CD4-positive, CD25-positive, alpha-beta regulatory T cell (primary cell): ENCODE measurements around the gene ICE1. TPM values are rescaled to one million over a fixed set of nuclear protein-coding genes. Genes with fewer than 3 reads are reported as not detected.

Experiments
- ATAC-seq, 2 donors: fragments of 150-1000 bp; cut with Tn5 transposase; one replicate each; pipeline ENCODE4 v1.10.0; 2021; ENCODE audit warnings: low read depth in 2 of 2, moderate number of reproducible peaks in 2 of 2, moderate library complexity in 1 of 2
- DNase-seq, 3 donors: peaks; one replicate each; pipeline versions ENCODE4 v3.0.0 to v3.0.0-alpha.2; 2012 to 2022; ENCODE audit warnings: mixed read lengths in 1 of 3
- H3K27ac ChIP-seq: one replicate; pipeline ENCODE4 v1.7.0; 2013; ENCODE audit warnings: mild to moderate bottlenecking, low read length; ENCODE audit not compliant: insufficient read depth, poor library complexity, severe bottlenecking
- H3K27me3 ChIP-seq: one replicate; pipeline ENCODE4 v1.7.0; 2013; ENCODE audit warnings: low read length; ENCODE audit not compliant: control insufficient read depth, insufficient read depth
- H3K36me3 ChIP-seq: one replicate; pipeline ENCODE4 v1.7.0; 2013; ENCODE audit warnings: mild to moderate bottlenecking, low read length, moderate library complexity; ENCODE audit not compliant: control insufficient read depth, insufficient read depth
- H3K4me1 ChIP-seq: 2 replicates; pipeline ENCODE4 v1.7.0; 2013; ENCODE audit warnings: mild to moderate bottlenecking, low read length; ENCODE audit not compliant: insufficient read depth, control insufficient read depth, poor library complexity, severe bottlenecking
- H3K4me3 ChIP-seq: one replicate; pipeline ENCODE4 v1.7.0; 2013; ENCODE audit warnings: low read depth, mild to moderate bottlenecking, low read length, moderate library complexity
- H3K9me3 ChIP-seq, 2 experiments: 1 replicate in 1 of 2; 2 replicates in 1 of 2; pipeline ENCODE4 v1.7.0; 2013; ENCODE audit warnings: low read length in 2 of 2, mild to moderate bottlenecking in 1 of 2, moderate library complexity in 1 of 2; ENCODE audit not compliant: control insufficient read depth in 2 of 2
- H3K27ac Mint-ChIP-seq, 3 donors: one replicate each; pipeline ENCODE4 v1.8.0; 2020 to 2022; ENCODE audit warnings: mild to moderate bottlenecking in 3 of 3, mixed read lengths in 3 of 3, moderate library complexity in 2 of 3
- H3K27me3 Mint-ChIP-seq: one replicate; pipeline ENCODE4 v1.8.0; 2022; ENCODE audit warnings: mild to moderate bottlenecking, mixed read lengths
- H3K36me3 Mint-ChIP-seq: one replicate; pipeline ENCODE4 v1.8.0; 2020; ENCODE audit warnings: mixed read lengths
- H3K4me1 Mint-ChIP-seq, 4 donors: one replicate each; pipeline ENCODE4 v1.8.0; 2020 to 2022; ENCODE audit warnings: mixed read lengths in 4 of 4, mild to moderate bottlenecking in 1 of 4
- H3K4me3 Mint-ChIP-seq, 4 donors: one replicate each; pipeline ENCODE4 v1.8.0; 2020 to 2022; ENCODE audit warnings: mild to moderate bottlenecking in 4 of 4, mixed read lengths in 4 of 4, moderate library complexity in 3 of 4
- H3K9me3 Mint-ChIP-seq, 7 donors: one replicate each; pipeline ENCODE4 v1.8.0; 2020 to 2022; ENCODE audit warnings: mixed read lengths in 7 of 7, mild to moderate bottlenecking in 3 of 7, moderate library complexity in 2 of 7
- polyA plus RNA-seq, 4 donors: library from polyadenylated mRNA; unstranded; fragments of 300-500 nt; fragmentation: Illumina TruSeq; gene quantifications; one replicate each; pipeline ENCODE4 v1.2.3, GENCODE V29; 2021
- total RNA-seq: library from RNA; stranded (reverse); gene quantifications from one replicate; pipeline ENCODE4 v1.2.3, GENCODE V29; 2022

ICE1 gene
- total and polyA plus RNA-seq, 5 donors from 2014 or later: 9.9 to 43.2 (median 14.0) TPM

DNA sequence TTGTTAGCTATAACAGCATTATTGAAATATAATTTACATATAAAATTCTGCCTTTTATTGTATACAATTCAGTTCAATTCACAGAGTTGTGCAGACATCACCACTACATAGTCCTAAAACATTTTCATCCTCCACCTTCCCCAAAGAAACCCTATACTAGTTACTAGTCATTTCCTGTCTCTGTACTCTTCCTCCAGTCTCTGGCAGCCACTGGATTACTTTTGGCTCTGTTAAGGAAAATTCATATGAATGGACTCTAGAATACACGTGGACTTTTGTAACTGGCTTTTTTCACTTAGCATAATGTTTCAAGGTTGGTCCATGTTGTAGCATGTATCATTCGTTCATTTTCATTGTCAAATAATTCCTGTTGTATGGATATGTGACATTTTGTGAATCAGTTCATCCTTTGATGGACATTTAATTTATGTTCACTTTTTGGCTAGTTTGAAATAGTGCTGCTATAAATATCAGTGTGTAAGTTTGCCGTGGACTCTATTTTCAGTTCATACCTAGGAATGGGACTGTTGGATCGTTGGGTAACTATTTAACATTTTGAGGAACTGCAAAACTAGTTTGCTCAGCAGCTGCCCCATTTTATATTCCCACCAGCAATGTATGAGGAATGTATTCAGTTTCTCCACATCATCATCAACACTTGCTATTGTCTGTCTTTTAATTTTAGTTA is 9.7 kb downstream of the ICE1 start:
- Mint-ChIP-seq H3K4me1 (peaks cover 34 to 66% (median 54%) of the 10 kb centered on the region in 4 donors), H3K27ac (peak overlapping the region in 1 of 3 donors; percentile 37), H3K27me3 (no peaks in the 10 kb centered on the region), H3K9me3 (no peaks in the 10 kb centered on the region), H3K36me3 (peaks cover 5% of the 10 kb centered on the region), H3K4me3 (no peak overlapping the region)
- no peaks in the 10 kb centered on the region for H3K27me3 ChIP-seq
- peaks cover 18% of the 10 kb centered on the region for H3K4me1 ChIP-seq
- H3K4me3 ChIP-seq: no peak overlapping the region
- ATAC-seq (no peak), DNase-seq (no peak)
- H3K36me3 ChIP-seq: peaks cover 15% of the 10 kb centered on the region
- H3K9me3 ChIP-seq: no peaks in the 10 kb centered on the region
- H3K27ac ChIP-seq: no peak overlapping the region

DNA sequence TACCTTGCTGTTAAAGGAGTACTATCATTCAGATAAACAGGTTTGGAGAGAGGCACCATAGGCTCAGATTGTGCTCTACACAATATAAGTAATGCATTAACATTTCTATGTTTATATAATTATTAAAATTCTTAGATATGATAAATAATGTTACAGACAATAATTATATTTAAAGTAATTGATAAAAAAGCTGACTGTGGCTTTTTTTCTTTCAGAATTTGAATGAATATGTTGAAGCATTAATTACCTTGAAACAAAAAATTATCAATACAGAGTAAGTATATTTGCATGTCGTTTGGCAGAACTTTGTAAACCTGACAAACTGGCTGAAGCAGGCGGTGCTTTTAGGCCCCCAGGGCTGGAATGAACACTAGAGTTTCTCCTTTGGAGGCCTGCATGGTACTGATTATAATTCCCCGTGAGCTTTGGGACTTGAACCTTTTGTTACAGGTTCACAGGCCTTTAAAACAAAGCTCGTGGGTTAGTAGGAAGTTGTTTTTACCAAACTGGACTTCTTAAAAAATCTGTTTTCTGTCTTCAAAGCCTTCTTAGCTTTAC is 13.8 kb downstream of the ICE1 start:
- H3K36me3 Mint-ChIP-seq: peaks cover 14% of the 10 kb centered on the region
- H3K4me1 Mint-ChIP-seq: peaks cover 18 to 39% (median 30%) of the 10 kb centered on the region in 4 donors
- no peak for ATAC-seq
- Histone ChIP-seq H3K4me1 (peaks cover 12% of the 10 kb centered on the region), H3K27ac (no peak overlapping the region), H3K36me3 (peaks cover 18% of the 10 kb centered on the region), H3K9me3 (no peaks in the 10 kb centered on the region), H3K4me3 (no peak overlapping the region), H3K27me3 (no peaks in the 10 kb centered on the region)
- H3K27ac Mint-ChIP-seq: no peak overlapping the region
- H3K27me3 Mint-ChIP-seq: no peaks in the 10 kb centered on the region
- H3K4me3 Mint-ChIP-seq: no peak overlapping the region
- no peak for DNase-seq
- no peaks in the 10 kb centered on the region for H3K9me3 Mint-ChIP-seq

DNA sequence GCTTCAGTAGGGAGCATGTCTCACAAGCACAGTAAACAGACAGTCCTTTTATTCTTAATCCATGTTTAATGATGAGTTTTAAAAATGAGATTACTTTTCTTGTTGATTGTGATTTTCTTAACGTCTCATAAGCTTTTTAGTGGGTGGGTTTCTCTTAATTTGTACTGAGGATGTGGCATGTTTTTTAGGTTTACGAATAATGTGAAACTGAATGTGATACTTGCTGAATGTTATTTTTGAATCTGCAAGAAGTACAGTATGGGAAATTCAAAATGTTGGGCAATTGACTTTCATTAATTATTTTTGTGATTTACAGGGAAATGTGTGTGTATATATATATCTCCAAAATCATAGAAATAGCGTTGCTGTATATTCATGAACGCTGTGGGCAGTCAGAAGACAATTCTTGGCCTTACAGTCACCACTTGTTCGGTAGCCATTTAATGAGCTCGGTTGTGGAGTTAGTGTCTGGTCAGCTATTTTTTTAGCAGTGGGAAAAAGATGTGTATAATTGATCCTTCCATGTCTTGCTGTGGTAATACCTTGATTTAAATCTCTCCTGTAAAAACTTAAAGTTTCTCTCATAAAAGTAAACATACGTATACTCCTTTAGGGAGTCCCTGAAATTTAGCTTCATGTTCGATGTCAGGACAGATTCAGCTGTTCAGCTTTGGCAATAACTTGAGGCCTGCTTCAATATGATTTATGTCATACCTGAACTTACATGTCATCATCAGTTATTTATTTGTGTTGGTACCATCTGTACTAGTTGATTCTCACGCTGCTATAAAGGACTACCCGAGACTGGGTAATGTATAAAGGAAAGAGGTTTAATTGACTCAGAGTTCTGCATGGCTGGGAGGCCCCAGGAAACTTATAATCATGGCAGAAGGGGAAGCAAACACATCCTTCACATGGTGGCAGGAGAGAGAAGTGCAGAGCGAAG is 15.0 kb downstream of the ICE1 start:
- no peaks in the 10 kb centered on the region for H3K9me3 Mint-ChIP-seq
- no peaks in the 10 kb centered on the region for H3K27me3 Mint-ChIP-seq
- Histone ChIP-seq H3K27ac (no peak overlapping the region), H3K4me3 (no peak overlapping the region), H3K36me3 (peaks cover 25% of the 10 kb centered on the region), H3K27me3 (no peaks in the 10 kb centered on the region), H3K9me3 (no peaks in the 10 kb centered on the region), H3K4me1 (peaks cover 3% of the 10 kb centered on the region)
- H3K27ac Mint-ChIP-seq: peak overlapping the region in 2 of 3 donors; percentile 23 to 44
- DNase-seq: peak in 1 of 3 donors; percentile 23
- peaks cover 26% of the 10 kb centered on the region for H3K36me3 Mint-ChIP-seq
- H3K4me1 Mint-ChIP-seq: peaks cover 13 to 30% (median 25%) of the 10 kb centered on the region in 4 donors
- no peak overlapping the region for H3K4me3 Mint-ChIP-seq
- ATAC-seq: no peak

GRCh38 chr5:5451863-5452262 is 29.4 kb downstream of the ICE1 start:
- Histone ChIP-seq H3K27me3 (no peaks in the 10 kb centered on the region), H3K36me3 (peaks cover 68% of the 10 kb centered on the region), H3K27ac (no peak overlapping the region), H3K9me3 (no peaks in the 10 kb centered on the region), H3K4me3 (no peak overlapping the region), H3K4me1 (no peaks in the 10 kb centered on the region)
- Mint-ChIP-seq H3K27me3 (no peaks in the 10 kb centered on the region), H3K36me3 (peaks cover 51% of the 10 kb centered on the region), H3K27ac (no peak overlapping the region), H3K9me3 (no peaks in the 10 kb centered on the region), H3K4me3 (no peak overlapping the region), H3K4me1 (peaks cover 0 to 6% (median 0%) of the 10 kb centered on the region in 4 donors)
- ATAC-seq: no peak
- DNase-seq: no peak

DNA sequence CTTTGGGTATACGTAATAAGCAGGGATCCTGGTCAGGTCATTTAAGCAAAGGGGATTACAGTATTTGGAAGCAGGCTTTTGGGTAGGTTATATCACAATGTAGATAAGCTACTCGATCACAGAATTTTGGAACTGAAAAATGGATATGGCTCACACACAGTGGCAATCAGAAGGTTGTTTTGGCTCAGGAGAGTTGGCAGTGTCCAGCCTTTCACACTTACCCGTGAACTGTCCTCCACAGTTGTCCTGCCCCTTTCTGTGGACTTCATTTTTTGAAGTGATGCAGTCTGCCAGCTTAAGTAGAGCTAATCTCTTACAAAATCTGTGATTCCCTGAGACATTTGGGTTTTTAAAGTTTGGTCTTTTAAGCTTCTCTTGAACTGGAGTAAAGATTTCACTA is 30.7 kb downstream of the ICE1 start:
- H3K4me1 ChIP-seq: no peaks in the 10 kb centered on the region
- DNase-seq (no peak), ATAC-seq (no peak)
- Mint-ChIP-seq H3K27ac (no peak overlapping the region), H3K9me3 (no peaks in the 10 kb centered on the region), H3K27me3 (no peaks in the 10 kb centered on the region), H3K36me3 (peaks cover 56% of the 10 kb centered on the region), H3K4me3 (no peak overlapping the region), H3K4me1 (peaks cover 0 to 6% (median 0%) of the 10 kb centered on the region in 4 donors)
- no peaks in the 10 kb centered on the region for H3K9me3 ChIP-seq
- H3K4me3 ChIP-seq: no peak overlapping the region
- H3K36me3 ChIP-seq: peaks cover 71% of the 10 kb centered on the region
- H3K27ac ChIP-seq: no peak overlapping the region
- H3K27me3 ChIP-seq: no peaks in the 10 kb centered on the region

DNA sequence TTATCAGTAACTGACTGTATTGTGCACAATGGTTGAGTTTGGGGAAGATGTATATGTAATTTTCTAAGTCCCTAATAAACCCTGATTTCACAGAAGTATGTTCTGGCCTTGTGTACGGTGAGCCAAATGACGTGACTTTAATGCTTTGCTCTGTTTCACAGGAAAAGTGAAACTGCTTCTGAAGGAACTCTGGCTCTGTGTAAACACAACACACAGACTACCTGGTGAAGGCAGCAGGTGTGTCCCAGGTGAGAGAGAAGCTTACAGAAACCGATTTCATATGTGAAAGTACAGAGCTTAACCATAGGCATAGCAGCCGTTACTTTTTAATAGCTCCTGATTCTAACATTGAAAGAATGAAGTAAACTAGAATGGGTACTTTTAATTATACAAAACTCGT is 31.9 kb downstream of the ICE1 start:
- peaks cover 58% of the 10 kb centered on the region for H3K36me3 Mint-ChIP-seq
- no peak overlapping the region for H3K27ac ChIP-seq
- no peaks in the 10 kb centered on the region for H3K27me3 Mint-ChIP-seq
- peaks cover 0 to 3% (median 0%) of the 10 kb centered on the region in 7 donors for H3K9me3 Mint-ChIP-seq
- no peak overlapping the region for H3K27ac Mint-ChIP-seq
- H3K4me3 Mint-ChIP-seq: peak overlapping the region in 1 of 4 donors; percentile 23
- no peak overlapping the region for H3K4me3 ChIP-seq
- peaks cover 0 to 9% (median 1%) of the 10 kb centered on the region in 4 donors for H3K4me1 Mint-ChIP-seq
- DNase-seq: no peak
- no peaks in the 10 kb centered on the region for H3K9me3 ChIP-seq
- H3K27me3 ChIP-seq: no peaks in the 10 kb centered on the region
- H3K4me1 ChIP-seq: no peaks in the 10 kb centered on the region
- H3K36me3 ChIP-seq: peaks cover 66% of the 10 kb centered on the region
- ATAC-seq: no peak

- H3K36me3 ChIP-seq: peaks cover 80% of the 10 kb centered on the region
- H3K4me3 Mint-ChIP-seq: no peak overlapping the region
- peak overlapping the region in 1 of 3 donors; percentile 24 for H3K27ac Mint-ChIP-seq
- no peaks in the 10 kb centered on the region for H3K27me3 ChIP-seq
- ATAC-seq (no peak), DNase-seq (no peak)
- no peaks in the 10 kb centered on the region for H3K9me3 ChIP-seq
- no peaks in the 10 kb centered on the region for H3K27me3 Mint-ChIP-seq
- no peak overlapping the region for H3K27ac ChIP-seq
- peaks cover 67% of the 10 kb centered on the region for H3K36me3 Mint-ChIP-seq
- H3K4me1 ChIP-seq: no peaks in the 10 kb centered on the region
- peaks cover 0 to 11% (median 2%) of the 10 kb centered on the region in 4 donors for H3K4me1 Mint-ChIP-seq
- no peak overlapping the region for H3K4me3 ChIP-seq
- peaks cover 0 to 5% (median 0%) of the 10 kb centered on the region in 7 donors for H3K9me3 Mint-ChIP-seq
These were observed 34.4 kb downstream of the ICE1 start for GRCh38 chr5:5456858-5457257.
